Islet precursor cell (in vitro differentiated cells): ENCODE data around the gene ZNF621.

Source experiments
- DNase-seq: peaks from one replicate; pipeline ENCODE4 v3.0.0-alpha.2; 2018

Gene ZNF621

GRCh38 chr3:40524568-40525285, at the start of gene ZNF621:
Gene ZNF621 (plus strand): TSS chr3:40524960. CDS start chr3:40525841, 881 bp downstream.
- DNase-seq: peak; percentile 96

GRCh38 chr3:40476478-40477470, 48.0 kb upstream of the ZNF621 start, which contains the start of gene ZNF619:
Gene ZNF619 (plus strand): TSS chr3:40477122. CDS start chr3:40477980, 858 bp downstream.
- peak; percentile 82 for DNase-seq

- DNase-seq: no peak
Measured at GRCh38 chr3:40477666-40478065, 47.1 kb upstream of the ZNF621 start.

- DNase-seq: no peak
Measured at GRCh38 chr3:40487172-40487571, 37.6 kb upstream of the ZNF621 start.

DNA sequence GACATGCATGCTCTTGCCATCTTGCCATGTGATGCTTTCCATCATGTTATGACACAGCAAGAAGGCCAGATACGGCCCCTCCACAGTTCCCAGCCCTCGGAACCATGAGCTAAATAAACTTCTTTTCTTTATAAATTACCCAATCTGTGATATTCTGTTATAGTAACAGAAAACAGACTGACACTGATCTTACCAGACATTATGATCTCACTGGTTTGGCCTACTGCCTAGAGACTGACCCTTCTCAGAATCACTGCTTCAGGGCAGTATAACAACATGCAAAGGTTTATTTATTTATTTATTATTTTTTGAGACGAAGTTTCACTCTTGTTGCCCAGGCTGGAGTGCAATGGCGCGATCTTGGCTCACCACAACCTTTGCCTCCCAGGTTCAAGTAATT, 33.8 kb upstream of the ZNF621 start:
- DNase-seq: no peak

DNA sequence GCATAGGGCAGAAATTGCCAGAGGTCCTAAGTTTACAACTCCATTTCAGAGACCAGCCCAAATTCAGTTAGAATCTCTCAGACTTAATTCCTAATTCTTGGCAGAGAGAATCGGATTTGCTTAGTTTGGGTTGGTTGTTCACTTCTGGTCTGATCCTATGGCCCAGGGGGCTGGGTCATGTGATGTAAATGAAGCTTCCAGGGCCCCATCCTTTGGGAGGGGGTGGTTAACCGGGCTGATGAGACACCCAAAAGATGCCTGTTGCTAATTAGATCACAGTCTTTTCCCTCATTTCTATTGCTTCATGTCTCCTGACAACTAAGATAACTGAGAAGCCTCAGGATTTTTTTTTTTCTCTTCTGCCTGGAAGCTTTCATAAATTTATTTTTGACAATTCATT, 30.1 kb upstream of the ZNF621 start:
- DNase-seq: no peak

GRCh38 chr3:40497288-40497687, 27.5 kb upstream of the ZNF621 start:
- no peak for DNase-seq

- DNase-seq: no peak
Measured at GRCh38 chr3:40499952-40500351, 24.8 kb upstream of the ZNF621 start.

DNA sequence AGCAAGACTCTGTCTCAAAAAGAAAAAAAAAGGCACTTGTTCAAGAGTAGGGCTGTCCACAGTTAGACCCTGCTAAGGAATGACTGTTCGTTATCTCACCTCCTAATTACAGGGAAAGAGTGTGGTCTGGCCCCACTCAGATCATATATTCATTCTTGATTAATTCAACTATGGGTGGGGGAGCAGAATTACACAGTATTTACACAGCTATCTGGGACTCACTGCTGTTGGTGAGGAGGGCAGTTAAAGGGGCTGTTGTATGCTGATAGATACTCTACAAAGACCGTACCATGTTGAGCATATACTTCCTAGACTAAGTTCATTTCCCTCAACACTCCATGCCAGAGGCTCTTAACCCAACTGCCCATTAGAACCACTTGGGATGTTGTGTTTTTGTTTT, 22.7 kb upstream of the ZNF621 start:
- DNase-seq: no peak

DNA sequence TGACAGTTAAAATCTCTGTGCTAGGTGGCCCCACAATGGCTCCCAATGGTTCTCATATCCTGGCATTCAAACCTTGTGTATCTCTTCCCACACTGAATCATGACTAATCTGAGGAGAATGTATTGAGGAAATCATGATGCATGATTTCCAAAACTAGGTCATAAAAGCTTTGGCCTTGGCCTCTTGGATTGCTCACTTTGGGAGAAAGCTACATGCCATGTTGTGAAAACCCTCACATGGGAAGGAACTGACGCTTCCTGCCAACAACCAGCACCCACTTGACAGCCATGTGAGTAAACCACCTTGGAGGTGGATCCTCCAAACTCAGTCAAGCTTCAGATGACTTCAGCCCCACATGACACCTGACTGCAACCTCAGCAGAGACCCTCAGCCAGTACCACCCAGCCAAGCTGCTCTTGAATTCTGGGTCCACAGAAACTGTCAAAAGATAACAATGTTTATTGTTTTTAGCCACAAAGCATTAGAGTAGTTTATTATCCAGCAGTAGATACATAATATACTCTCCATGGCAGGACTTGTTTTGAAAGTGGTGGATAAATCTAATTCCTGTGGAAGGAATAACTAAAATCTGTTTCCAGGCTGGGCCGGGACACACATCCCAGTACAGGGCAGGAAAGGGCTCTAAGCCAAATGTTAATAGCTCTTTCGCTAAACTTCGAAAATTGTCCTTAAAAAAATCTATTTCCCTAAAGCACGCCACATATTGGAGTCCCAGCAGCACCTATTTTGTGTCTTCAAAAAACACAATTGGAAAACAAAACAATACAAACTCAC, 19.9 kb upstream of the ZNF621 start:
- no peak for DNase-seq

- DNase-seq: peak; percentile 97
Measured at GRCh38 chr3:40505599-40506462, 18.9 kb upstream of the ZNF621 start, which contains the start of gene ZNF620. Gene ZNF620 (plus strand): TSS chr3:40506039. CDS start chr3:40506353, 314 bp downstream.

DNA sequence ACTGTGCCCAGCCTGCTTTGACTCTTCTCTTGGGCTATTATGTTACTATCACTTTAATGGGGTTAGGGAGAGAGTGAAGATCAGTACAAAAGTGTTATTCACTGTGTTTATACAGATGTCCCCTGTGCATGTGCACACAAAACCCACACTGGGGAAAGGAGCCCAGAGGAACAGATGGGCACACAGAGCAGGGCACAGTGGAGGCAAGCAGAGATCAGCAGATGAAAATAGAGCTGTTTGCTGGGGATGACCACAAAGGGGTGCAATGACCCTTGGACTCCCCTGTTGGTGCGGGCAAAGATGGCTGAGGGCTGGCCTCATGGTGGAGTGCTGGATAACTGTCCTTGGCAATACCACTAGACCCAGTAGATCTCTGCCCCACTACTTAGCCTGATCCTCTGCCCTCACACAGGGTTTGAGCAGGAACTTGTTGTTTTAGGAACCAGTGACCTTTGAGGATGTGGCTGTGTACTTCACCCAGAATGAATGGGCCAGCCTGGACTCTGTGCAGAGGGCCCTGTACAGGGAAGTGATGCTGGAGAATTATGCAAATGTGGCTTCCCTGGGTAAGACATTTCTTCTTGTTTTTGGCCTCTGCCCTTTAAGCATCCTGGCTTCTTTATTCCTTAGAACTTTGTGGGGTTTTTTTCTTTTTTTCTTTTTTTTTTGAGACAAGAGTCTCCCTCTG, 13.6 kb upstream of the ZNF621 start:
- no peak for DNase-seq

GRCh38 chr3:40516201-40516600, 8.6 kb upstream of the ZNF621 start:
- no peak for DNase-seq

DNA sequence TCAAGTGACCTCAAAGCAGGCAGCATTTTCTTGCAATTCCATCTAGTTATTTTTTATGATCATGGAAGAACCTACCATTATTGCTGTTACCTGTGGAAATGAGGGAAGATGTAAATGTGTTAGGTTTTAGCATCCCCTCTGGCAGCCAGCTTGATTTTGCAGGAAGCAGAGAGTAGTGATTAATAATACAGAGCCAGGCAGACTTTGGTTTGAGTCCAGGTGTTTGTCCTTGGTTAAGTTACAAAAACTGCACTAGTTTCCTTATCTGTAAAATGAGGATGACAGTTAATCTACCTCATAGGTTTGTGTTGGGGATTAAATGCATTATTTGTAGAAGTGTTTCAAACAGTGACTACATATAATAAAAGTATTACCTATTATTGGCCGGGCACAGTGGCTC, 6.7 kb upstream of the ZNF621 start:
- no peak for DNase-seq

DNA sequence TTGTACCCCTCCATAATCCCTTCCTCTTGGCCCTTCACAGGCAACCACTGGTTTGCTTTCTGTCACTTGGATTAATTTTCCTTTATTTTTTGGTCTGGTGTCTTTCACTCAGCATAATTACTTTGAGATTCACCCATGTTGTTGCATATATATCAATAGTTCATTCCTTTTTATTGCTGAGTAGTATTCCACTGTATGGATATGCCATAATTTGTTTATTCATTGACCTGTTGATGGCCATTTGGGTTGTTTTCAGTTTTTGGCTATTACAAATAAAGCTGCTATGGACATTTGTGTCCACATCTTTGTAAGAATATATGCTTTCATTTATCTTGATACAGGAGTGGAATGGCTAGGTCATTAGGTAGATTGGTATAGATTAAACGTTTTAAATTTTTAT, 5.9 kb upstream of the ZNF621 start:
- DNase-seq: no peak

- DNase-seq: no peak
Measured at GRCh38 chr3:40521254-40521653, 3.5 kb upstream of the ZNF621 start.

DNA sequence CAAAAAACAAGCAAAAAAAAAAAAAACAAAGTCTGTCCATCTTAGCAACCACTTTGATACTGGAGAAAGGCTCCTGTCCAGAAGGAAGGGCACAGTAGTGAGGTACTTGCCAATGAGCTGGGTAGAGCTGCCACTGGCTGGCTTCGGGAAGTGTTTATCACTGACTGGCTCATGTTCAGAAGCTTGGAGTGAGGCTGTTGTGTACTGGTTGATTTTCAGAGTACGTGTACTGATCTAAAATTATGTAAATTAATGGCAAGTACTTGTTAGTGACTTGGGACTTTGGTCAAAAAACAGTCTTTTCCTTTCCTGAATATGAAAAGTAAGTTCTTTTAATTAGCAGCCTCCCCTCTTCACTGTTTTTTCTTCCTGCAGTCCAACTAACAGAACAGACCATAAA, 979 bp upstream of the ZNF621 start:
- DNase-seq: no peak

- DNase-seq: no peak
Measured at GRCh38 chr3:40524222-40524567, 565 bp upstream of the ZNF621 start.

- DNase-seq: no peak
Measured at GRCh38 chr3:40528426-40528825, 3.7 kb downstream of the ZNF621 start.

DNA sequence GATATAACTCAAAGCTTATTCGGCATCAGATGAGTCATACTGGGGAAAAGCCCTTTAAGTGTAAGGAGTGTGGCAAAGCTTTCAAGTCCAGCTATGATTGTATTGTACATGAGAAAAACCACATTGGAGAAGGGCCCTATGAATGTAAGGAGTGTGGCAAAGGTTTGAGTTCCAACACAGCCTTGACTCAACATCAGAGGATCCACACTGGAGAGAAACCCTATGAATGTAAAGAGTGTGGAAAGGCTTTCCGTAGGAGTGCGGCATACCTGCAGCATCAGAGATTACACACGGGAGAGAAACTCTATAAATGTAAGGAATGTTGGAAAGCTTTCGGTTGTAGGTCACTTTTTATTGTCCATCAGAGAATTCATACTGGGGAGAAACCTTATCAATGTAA, 7.5 kb downstream of the ZNF621 start:
- DNase-seq: no peak

DNA sequence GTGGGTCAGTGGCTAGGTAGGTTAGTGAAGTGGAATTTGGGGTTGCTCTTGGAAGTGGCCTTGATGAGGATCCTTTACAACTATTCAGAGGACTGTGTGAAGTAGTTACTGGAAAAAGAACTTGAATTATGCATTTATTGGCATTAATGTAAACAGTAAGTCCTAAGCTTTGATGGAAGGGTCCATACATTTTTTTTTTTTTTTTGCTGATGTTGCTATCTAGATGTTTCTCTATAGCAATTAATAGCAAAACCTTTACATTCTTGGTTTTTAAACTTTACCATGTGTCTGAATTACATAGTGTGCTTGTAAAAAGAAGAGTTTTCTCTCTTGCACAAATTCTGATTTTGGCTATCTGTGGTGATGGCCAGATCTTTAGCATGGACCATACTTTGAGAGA, 9.5 kb downstream of the ZNF621 start:
- no peak for DNase-seq
